Neuronal stem cell (in vitro differentiated cells): ENCODE results near the gene RBM19.

Experiments
- DNase-seq: peaks from one replicate; pipeline ENCODE4 v3.0.0-alpha.2; 2013; ENCODE audit warnings: low spot score
- H2AFZ ChIP-seq: one replicate; pipeline ENCODE4 v1.6.1; 2013; ENCODE audit warnings: mild to moderate bottlenecking, low read length, inconsistent platforms
- H2AK5ac ChIP-seq: 2 replicates; pipeline ENCODE4 v1.6.1; 2013; ENCODE audit warnings: low read depth, mild to moderate bottlenecking, inconsistent platforms, low read length, moderate library complexity, mixed read lengths
- H2BK120ac ChIP-seq: 2 replicates; pipeline ENCODE4 v1.6.1; 2013; ENCODE audit warnings: low read depth, mild to moderate bottlenecking, inconsistent platforms, low read length, moderate library complexity, mixed read lengths
- H2BK12ac ChIP-seq: one replicate; pipeline ENCODE4 v1.6.1; 2013; ENCODE audit warnings: low read length, inconsistent platforms
- H2BK15ac ChIP-seq: 2 replicates; pipeline ENCODE4 v1.6.1; 2013; ENCODE audit warnings: mild to moderate bottlenecking, low read length, inconsistent platforms, mixed read lengths
- H2BK5ac ChIP-seq: one replicate; pipeline ENCODE4 v1.6.1; 2013; ENCODE audit warnings: inconsistent platforms, mild to moderate bottlenecking, low read length, moderate library complexity
- H3K14ac ChIP-seq: one replicate; pipeline ENCODE4 v1.6.1; 2013; ENCODE audit warnings: low read length, inconsistent platforms
- H3K18ac ChIP-seq: 2 replicates; pipeline ENCODE4 v1.6.1; 2013; ENCODE audit warnings: low read length, inconsistent platforms
- H3K23ac ChIP-seq: 2 replicates; pipeline ENCODE4 v1.6.1; 2013; ENCODE audit warnings: low read depth, mild to moderate bottlenecking, mixed read lengths, low read length, inconsistent platforms; ENCODE audit not compliant: poor library complexity
- H3K27ac ChIP-seq: replicated peaks from 3 replicates; pipeline ENCODE4 v1.5.1; 2013; ENCODE audit warnings: low read length, inconsistent platforms
- H3K27me3 ChIP-seq, 3 experiments: 2 replicates each; pipeline ENCODE4 v1.6.1; 2013; ENCODE audit warnings: low read length in 3 of 3, mild to moderate bottlenecking in 2 of 3, inconsistent platforms in 1 of 3, low read depth in 1 of 3, mixed read lengths in 1 of 3, moderate library complexity in 1 of 3; ENCODE audit not compliant: control insufficient read depth in 3 of 3, insufficient read depth in 3 of 3
- H3K36me3 ChIP-seq, 2 donors: replicated peaks in 1 of 2; 2 replicates each; pipeline ENCODE4 v1.6.1; 2013; ENCODE audit warnings: low read length in 2 of 2; ENCODE audit not compliant: control insufficient read depth in 2 of 2, insufficient read depth in 2 of 2
- H3K4ac ChIP-seq: 2 replicates; pipeline ENCODE4 v1.6.1; 2013; ENCODE audit warnings: inconsistent platforms, mild to moderate bottlenecking, low read length, moderate library complexity
- H3K4me1 ChIP-seq, 2 donors: 1 replicate in 1 of 2; 2 replicates in 1 of 2; pipeline ENCODE4 v1.6.1; 2013; ENCODE audit warnings: low read length in 2 of 2, low read depth in 1 of 2; ENCODE audit not compliant: control insufficient read depth in 2 of 2, insufficient read depth in 1 of 2
- H3K4me2 ChIP-seq: one replicate; pipeline ENCODE4 v1.6.1; 2013; ENCODE audit warnings: mild to moderate bottlenecking, low read length, inconsistent platforms; ENCODE audit not compliant: insufficient read depth, poor library complexity, severe bottlenecking
- H3K4me3 ChIP-seq, 2 donors: 2 replicates each; pipeline ENCODE4 v1.5.1; 2013; ENCODE audit warnings: low read length in 2 of 2, mild to moderate bottlenecking in 2 of 2, inconsistent platforms in 1 of 2, moderate library complexity in 1 of 2
- H3K79me1 ChIP-seq: one replicate; pipeline ENCODE4 v1.6.1; 2013; ENCODE audit warnings: low read depth, mild to moderate bottlenecking, inconsistent platforms, low read length, moderate library complexity
- H3K9ac ChIP-seq: one replicate; pipeline ENCODE4 v1.6.1; 2013; ENCODE audit warnings: mild to moderate bottlenecking, low read depth, low read length, inconsistent platforms; ENCODE audit not compliant: poor library complexity
- H3K9me3 ChIP-seq, 2 donors: replicated peaks in 1 of 2; 2 replicates each; pipeline versions ENCODE3 to v1.6.1; 2013; ENCODE audit warnings: low read length in 2 of 2, mild to moderate bottlenecking in 2 of 2, inconsistent platforms in 1 of 2, low read depth in 1 of 2, mixed read lengths in 1 of 2, moderate library complexity in 1 of 2; ENCODE audit not compliant: control insufficient read depth in 2 of 2, insufficient read depth in 1 of 2
- H4K8ac ChIP-seq: one replicate; pipeline ENCODE4 v1.6.1; 2013; ENCODE audit warnings: low read depth, mild to moderate bottlenecking, inconsistent platforms, low read length, moderate library complexity
- H4K91ac ChIP-seq: one replicate; pipeline ENCODE4 v1.6.1; 2013; ENCODE audit warnings: low read length, low read depth, mild to moderate bottlenecking, inconsistent platforms; ENCODE audit not compliant: poor library complexity
- WGBS, 2 donors: extraction: QIAGEN DNeasy Blood & Tissue Kit; methylation state at CpG; one replicate each; pipeline ENCODE4 v1.1.7; 2013; ENCODE audit warnings: missing lambda C conversion rate in 2 of 2, mixed read lengths in 1 of 2; ENCODE audit not compliant: insufficient read length in 2 of 2, insufficient replicate concordance in 1 of 2; ENCODE audit errors: extremely low coverage in 2 of 2; 5-methylcytosine and 5-hydroxymethylcytosine counted together

RBM19 gene

GRCh38 chr12:113987261-113988063, 21.3 kb upstream of the RBM19 start:
- Histone ChIP-seq H3K79me1 (no peaks in the 10 kb centered on the region), H4K91ac (no peak overlapping the region)

GRCh38 chr12:113984464-113984863, 18.3 kb upstream of the RBM19 start:
- Histone ChIP-seq H3K79me1 (no peaks in the 10 kb centered on the region), H2AFZ (no peak overlapping the region), H3K27ac (no peak overlapping the region), H3K18ac (no peak overlapping the region), H2AK5ac (no peak overlapping the region), H3K4me3 (no peak overlapping the region), H4K91ac (no peak overlapping the region), H3K23ac (no peak overlapping the region), H2BK5ac (no peak overlapping the region), H3K9ac (no peak overlapping the region), H2BK15ac (no peak overlapping the region), H3K4ac (no peak overlapping the region), H3K4me2 (no peak overlapping the region), H2BK120ac (no peak overlapping the region), H3K27me3 (peaks cover 0 to 2% (median 0%) of the 10 kb centered on the region in 3 experiments), H4K8ac (no peak overlapping the region), H3K36me3 (no peaks in the 10 kb centered on the region), H3K14ac (no peak overlapping the region), H3K4me1 (no peaks in the 10 kb centered on the region), H3K9me3 (no peaks in the 10 kb centered on the region), H2BK12ac (no peak overlapping the region)
- no peak for DNase-seq
- WGBS, 2 donors: no CpG with 5 or more reads among the region's 4 CpGs

More at GRCh38 chr12:113987261-113988063, 21.3 kb upstream of the RBM19 start:
- Histone ChIP-seq H3K18ac (no peak overlapping the region), H4K8ac (no peak overlapping the region), H3K9me3 (no peaks in the 10 kb centered on the region), H3K4me2 (no peak overlapping the region), H2BK120ac (no peak overlapping the region), H3K23ac (no peak overlapping the region), H3K36me3 (no peaks in the 10 kb centered on the region), H3K27ac (no peak overlapping the region), H3K9ac (no peak overlapping the region), H2BK12ac (no peak overlapping the region), H2AK5ac (no peak overlapping the region), H3K27me3 (peaks cover 0 to 5% (median 0%) of the 10 kb centered on the region in 3 experiments), H2AFZ (no peak overlapping the region), H2BK15ac (no peak overlapping the region), H3K4me1 (no peaks in the 10 kb centered on the region), H3K4ac (no peak overlapping the region), H3K14ac (no peak overlapping the region), H2BK5ac (no peak overlapping the region), H3K4me3 (no peak overlapping the region)
- no CpG with 5 or more reads among the region's 6 CpGs for WGBS, 2 donors
- DNase-seq: no peak

- no peak overlapping the region for H3K18ac ChIP-seq
- H3K4me1 ChIP-seq: no peaks in the 10 kb centered on the region
- H3K27me3 ChIP-seq: peaks cover 0 to 2% (median 0%) of the 10 kb centered on the region in 3 experiments
- no peak overlapping the region for H3K23ac ChIP-seq
- no peak overlapping the region for H3K27ac ChIP-seq
- no peak overlapping the region for H2BK120ac ChIP-seq
- no peak for DNase-seq
- WGBS, 2 donors: no CpG with 5 or more reads among the region's 4 CpGs
- no peak overlapping the region for H2BK12ac ChIP-seq
- no peak overlapping the region for H2BK5ac ChIP-seq
- H3K79me1 ChIP-seq: no peaks in the 10 kb centered on the region
- H3K9me3 ChIP-seq: no peaks in the 10 kb centered on the region
- H3K4ac ChIP-seq: no peak overlapping the region
- H4K91ac ChIP-seq: no peak overlapping the region
- no peak overlapping the region for H3K4me2 ChIP-seq
- no peak overlapping the region for H2BK15ac ChIP-seq
- no peak overlapping the region for H4K8ac ChIP-seq
- no peak overlapping the region for H3K14ac ChIP-seq
- H2AK5ac ChIP-seq: no peak overlapping the region
- no peak overlapping the region for H2AFZ ChIP-seq
- no peak overlapping the region for H3K4me3 ChIP-seq
- no peaks in the 10 kb centered on the region for H3K36me3 ChIP-seq
- no peak overlapping the region for H3K9ac ChIP-seq
Measured at GRCh38 chr12:113983777-113984448, 17.8 kb upstream of the RBM19 start.

DNA sequence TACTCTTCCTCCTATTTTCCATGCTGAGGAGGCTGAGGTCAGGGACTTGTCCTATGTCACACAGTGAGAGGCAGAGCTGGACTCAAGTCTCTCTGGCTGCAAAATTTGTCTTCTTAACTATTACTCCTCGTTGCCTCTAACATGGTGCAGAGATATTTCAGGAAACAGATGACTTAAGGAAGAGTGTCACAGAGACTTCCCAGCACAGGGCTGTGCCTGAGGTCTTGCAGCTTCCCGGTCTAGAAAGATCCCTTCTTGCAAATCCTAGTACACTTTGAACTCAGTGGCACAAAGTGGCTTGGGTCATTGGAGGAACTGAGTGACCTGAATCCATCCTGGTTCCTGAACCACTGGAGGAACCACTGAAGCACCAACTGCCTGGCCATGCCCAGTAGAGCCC, 17.1 kb upstream of the RBM19 start:
- no peaks in the 10 kb centered on the region for H3K36me3 ChIP-seq

More for the DNA sequence above, 17.1 kb upstream of the RBM19 start:
- Histone ChIP-seq H2BK120ac (no peak overlapping the region), H4K8ac (no peak overlapping the region), H3K27me3 (peaks cover 0 to 5% (median 0%) of the 10 kb centered on the region in 3 experiments), H3K79me1 (no peaks in the 10 kb centered on the region), H3K9me3 (no peaks in the 10 kb centered on the region), H3K4me3 (no peak overlapping the region), H2BK15ac (no peak overlapping the region), H3K23ac (no peak overlapping the region), H3K9ac (no peak overlapping the region), H3K14ac (no peak overlapping the region), H2BK5ac (no peak overlapping the region), H3K4me2 (no peak overlapping the region), H3K4me1 (no peaks in the 10 kb centered on the region), H3K18ac (no peak overlapping the region), H2AFZ (no peak overlapping the region), H2BK12ac (no peak overlapping the region), H3K4ac (no peak overlapping the region), H3K27ac (no peak overlapping the region), H4K91ac (no peak overlapping the region), H2AK5ac (no peak overlapping the region)
- WGBS, 2 donors: no CpG with 5 or more reads among the region's 2 CpGs
- no peak for DNase-seq
